ENCODE results near the gene CCDC12.

The CCDC12 gene

GRCh38 chr3:46875560-46875959 is 101.0 kb downstream of the CCDC12 start:
- H3K27ac ChIP-seq, result no peak overlapping the region
- no peak for TF ChIP-seq CTCF (conservative IDR thresholded peaks at IDR 0.05)

GRCh38 chr3:46874430-46874829 is 102.1 kb downstream of the CCDC12 start:
- no peak overlapping the region for H3K27ac ChIP-seq
- no peak for TF ChIP-seq CTCF (conservative IDR thresholded peaks at IDR 0.05)

- TF ChIP-seq CTCF (conservative IDR thresholded peaks at IDR 0.05), result no peak
Observed at GRCh38 chr3:46873521-46873920, 103.0 kb downstream of the CCDC12 start.

More at GRCh38 chr3:46873521-46873920, 103.0 kb downstream of the CCDC12 start:
- H3K27ac ChIP-seq, result no peak overlapping the region
